IPS-NIHi7 (cell line): ENCODE measurements around the gene LRRC8C.

Experiments
- DNase-seq: peaks from one replicate; pipeline ENCODE4 v3.0.0; 2012; ENCODE audit warnings: mixed read lengths; ENCODE audit errors: extremely low spot score

Gene LRRC8C

GRCh38 chr1:89732206-89732605, 99.3 kb downstream of the LRRC8C start:
- DNase-seq = no peak

GRCh38 chr1:89732643-89733222, 99.8 kb downstream of the LRRC8C start:
- no peak for DNase-seq

GRCh38 chr1:89733748-89734147, 100.8 kb downstream of the LRRC8C start:
- no peak for DNase-seq

- no peak for DNase-seq
Observed at GRCh38 chr1:89734442-89734841, 101.5 kb downstream of the LRRC8C start.

DNA sequence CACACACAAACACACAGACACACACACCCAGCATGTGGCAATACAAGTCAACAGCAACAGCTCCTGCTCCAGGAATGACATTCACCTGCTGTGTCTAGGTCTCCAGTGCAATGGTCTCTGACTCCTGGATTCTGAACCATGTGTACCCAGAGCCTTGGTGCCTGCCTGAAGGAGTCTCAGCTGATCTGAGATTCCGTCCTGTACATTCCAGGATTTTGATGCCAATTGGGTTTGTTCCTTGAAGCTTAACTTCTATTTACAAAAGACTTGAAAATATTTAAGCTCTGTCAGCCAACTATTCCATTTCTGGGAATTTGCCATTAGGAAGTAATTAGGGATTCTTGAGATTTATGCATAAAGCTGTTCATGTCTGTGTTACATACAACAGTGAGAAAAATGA, 102.6 kb downstream of the LRRC8C start:
- DNase-seq = no peak

DNA sequence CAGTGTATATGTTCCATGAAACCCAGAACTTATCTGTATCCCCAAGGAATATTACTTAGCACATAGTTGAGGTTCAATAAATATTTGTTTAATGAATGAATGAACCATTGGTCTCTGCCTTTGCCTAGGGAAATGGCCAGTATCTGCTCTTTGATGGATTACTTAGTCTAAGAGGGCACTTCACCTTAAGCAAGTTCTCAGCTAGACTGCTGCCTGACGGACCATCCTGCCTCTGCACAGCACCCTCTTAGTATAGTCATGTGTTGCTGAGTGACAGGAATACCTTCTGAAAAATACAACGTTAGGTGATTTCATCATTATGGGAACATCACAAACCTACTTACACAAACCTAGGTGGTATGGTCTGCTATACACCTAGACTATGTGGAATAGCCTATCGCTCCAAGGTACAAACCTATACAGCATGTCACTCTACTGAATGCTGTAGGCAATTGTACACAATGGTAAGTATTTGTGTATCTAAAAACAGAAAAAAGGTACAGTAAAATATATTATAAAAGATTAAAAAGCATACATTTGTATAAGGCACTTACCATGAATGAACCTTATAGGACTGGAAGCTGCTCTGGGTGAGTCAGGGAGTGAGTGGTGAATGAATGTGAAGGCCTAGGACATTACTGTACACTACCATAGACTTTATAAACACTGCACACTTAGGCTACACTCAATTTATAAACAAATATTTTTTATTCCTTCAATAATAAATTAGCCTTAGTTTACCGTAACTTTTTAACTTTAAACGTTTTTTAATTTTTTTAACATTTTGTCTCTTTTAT, 104.2 kb downstream of the LRRC8C start:
- DNase-seq = no peak

DNA sequence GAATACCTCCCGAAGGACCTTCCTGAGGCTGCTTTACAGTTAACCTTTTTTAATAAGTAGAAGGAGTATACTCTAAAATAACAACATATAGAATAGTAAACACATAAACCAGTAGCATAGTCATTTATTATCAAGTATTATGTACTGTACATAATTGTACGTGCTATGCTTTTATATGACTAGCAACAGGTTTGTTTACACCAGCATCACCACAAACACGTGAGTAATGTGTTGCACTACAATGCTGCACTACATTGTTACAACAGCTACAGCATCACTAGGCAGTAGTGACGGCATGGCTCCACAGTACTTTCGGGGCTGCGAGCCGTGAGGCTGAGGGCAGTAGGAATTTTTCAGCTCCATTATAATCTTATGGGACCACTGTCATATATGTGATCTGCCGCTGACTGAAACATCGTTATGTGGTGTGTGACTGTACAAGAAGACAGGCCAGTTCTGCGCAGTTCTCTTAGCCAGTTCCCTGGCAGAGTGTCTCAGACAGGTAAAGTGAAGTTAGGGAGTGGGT, 105.1 kb downstream of the LRRC8C start:
- DNase-seq = no peak

DNA sequence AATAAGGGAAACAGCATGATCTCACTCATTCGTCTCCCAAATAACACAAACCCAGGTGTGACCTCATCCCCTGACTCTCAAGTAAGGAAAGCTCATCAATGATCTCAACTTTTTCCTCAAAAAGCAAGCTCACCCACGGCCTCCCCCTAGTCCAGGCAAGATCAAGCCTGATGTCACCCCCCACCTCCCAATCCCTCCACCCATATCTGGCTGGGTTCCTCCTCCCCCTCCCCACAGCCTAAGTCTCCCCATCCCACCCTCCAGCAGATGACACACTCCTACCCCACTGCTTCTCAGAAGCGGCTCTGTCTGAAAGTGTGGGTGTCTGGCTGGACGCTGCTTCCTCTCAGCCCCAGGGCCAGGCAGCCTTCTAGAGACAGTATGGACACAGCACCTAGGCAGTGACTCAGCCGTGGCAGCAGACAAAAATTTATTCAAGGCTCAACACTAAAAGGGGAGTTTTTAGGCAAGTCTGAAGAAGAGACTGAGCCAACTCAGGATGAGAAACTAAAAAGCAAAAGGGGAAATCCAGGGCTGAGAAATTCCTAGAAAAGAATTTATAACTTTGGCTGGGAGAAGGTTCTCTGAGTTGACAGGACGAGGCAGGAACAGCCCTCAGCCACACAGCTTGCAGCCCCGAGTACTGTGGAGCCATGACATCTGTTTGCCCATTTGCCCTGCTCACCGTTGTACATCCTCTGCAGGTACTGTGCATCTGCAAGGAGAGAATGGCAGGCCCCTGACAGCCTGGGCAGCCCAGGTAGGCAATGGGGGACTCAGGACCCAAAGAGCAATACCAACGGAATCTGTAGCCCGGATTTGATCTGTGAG, 106.3 kb downstream of the LRRC8C start:
- DNase-seq = no peak

DNA sequence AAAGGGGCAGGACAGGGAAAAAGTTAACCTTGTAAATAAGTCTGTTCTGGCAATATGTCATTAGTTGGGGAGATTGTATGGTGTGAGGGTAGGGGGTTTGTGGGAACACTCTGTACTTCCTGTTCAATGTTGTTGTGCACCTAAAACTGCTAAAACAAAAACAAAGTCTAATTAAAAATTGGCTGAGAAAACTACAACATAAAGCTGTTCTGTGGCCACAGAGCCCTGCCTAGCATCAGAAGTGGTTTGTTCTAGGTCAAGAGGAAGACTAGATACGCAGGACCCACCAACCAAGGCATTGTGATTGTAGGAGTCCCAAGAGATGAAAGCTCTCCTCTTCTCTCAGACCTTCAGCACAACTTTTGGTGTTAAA, 106.9 kb downstream of the LRRC8C start:
- DNase-seq = no peak

DNA sequence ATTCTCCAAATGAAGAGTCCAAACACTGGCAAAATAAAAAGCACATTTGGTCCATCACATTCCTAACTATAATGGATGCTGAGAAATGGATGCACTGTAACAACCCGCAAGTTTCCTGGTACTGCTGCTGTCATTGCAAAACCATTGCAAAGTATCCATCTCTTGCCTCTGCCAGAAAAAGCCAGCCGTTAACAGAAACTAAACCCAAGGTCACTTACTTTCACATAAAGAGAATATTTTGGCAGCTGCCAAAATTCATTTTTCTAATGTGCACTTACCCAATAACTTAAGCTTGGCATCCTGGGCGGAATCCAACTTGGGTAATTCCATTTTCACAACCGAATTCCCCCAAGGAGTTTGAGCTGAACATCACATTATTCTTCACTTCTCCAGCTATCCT, 110.9 kb downstream of the LRRC8C start:
- no peak for DNase-seq

DNA sequence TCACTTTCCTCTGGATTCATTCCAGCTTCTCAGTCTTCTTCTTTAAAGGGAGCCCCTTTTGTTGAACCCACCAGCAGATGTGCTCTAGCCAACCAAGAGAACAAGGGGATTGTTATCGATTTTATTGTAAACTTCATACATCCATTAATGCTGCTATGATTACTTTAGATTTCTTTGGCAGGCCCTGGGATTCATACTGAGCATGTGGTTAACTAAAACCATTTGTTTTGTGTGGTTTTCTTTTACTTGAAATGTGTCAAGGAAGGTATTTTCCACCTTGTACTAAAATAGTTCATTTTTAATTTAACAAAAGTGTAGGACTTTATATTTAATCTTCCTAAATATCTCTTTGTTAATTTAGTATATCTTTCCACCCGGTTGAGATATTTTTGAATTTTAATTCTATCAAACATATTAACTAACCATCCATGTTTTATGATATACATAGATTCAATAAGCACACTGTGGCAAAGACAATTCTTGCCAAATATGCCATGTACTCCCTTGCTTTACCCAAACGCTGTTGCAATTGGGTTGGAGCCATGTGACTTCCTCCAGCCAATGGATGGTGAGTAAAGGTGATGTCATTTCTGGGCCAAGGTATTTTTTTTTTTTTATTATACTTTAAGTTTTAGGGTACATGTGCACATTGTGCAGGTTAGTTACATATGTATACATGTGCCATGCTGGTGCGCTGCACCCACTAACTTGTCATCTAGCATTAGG, 113.7 kb downstream of the LRRC8C start:
- no peak for DNase-seq

DNA sequence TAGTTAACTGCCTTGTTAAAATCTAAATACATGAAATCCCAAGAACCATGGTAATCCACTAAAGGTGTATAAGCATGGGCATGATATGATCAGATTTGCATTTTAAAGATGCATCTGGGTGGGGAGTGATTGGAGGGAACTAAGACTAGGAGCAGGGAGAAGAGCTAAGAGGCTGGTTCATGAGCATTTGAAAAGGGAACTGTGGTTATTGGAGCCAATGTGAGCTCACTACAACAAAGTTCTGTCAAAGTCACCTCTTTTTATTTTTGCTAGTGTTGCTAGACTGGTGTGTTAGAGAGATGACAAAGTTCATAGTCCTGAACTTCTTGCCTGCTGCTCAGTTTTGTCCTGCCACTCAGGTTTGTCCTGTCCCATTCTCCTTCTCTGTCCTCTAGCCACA, 120.8 kb downstream of the LRRC8C start:
- no peak for DNase-seq

- DNase-seq = no peak
Observed at GRCh38 chr1:89754518-89754917, 121.6 kb downstream of the LRRC8C start.

- DNase-seq = no peak
Observed at GRCh38 chr1:89755591-89755990, 122.7 kb downstream of the LRRC8C start.

DNA sequence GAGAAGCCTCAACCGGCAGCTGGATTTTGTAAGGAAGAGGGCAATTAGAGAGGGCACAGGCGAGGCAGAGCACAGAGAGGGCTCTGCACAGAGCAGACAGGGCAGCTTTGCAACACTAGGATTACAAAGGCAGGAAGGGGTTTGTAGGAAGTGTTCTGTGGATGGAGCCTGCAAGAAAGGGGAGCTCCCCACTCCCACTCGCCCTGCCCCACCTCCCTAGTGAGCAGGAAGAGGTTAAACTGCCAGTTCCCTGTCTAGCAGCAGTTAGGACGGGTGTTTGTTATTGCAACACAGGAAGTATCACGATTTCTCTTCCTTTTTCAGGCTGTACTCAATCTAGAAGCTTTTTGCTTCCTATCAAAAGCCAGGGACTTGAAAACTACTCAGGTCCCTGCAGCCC, 124.6 kb downstream of the LRRC8C start:
- no peak for DNase-seq

GRCh38 chr1:89758156-89758555, 125.2 kb downstream of the LRRC8C start:
- no peak for DNase-seq

- no peak for DNase-seq
Observed at GRCh38 chr1:89759036-89759435, 126.1 kb downstream of the LRRC8C start.

DNA sequence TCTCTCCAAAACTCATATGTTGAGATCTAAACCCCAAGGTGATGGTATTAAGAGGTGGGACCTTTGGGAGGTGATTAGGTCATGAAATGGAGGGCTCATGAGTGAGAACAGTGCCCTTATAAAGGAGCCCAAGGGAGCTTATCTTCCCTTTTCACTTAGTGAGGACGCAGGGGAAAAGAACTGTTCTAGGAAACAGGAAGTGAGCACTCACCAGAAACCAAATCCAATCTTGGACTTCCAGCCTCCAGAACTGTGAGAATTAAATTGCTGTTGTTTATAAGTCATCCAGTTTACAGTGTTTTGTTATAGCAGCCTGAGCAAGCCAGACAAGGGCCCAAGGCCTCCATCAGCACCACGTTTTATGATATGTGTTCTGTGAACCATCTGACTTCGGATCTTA, 127.6 kb downstream of the LRRC8C start:
- DNase-seq = no peak

DNA sequence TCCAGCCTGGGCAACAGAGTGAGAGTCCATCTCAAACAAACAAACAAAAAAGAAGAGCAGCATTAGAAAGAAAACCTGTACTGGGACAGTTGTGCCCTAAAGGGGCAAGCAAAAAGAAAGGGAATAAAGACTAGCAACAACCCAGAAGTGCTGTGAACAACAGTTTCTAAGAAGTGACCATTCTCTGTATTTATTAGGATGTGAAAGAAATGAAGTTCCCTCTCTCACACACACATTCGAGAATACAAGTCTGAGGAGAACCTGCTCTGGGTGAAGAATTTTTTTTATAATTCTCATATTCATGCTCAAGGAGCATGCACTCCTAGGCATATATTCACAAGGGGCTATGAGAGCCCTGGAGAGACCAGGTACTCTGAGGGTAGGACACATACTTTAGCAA, 128.4 kb downstream of the LRRC8C start:
- no peak for DNase-seq

DNA sequence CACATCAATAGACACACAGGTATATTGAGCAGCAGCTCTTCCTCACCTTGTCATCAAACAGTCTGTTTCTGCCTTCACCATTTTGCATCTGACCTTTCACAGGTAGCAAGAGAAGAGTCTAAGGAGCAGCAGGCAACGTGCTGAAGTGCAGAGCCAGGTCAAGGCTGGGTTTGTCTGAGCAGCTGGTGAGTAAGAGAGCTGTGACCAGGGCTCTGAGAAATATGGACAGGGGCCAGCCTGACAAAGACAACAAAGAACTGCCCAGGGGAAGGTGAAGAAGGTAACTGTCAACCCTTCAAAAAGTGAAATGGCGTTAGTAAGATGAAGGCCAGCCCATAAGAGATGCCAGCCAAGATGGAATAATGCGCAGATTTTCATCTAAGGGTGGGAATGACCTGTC, 129.0 kb downstream of the LRRC8C start:
- no peak for DNase-seq

- DNase-seq = no peak
Observed at GRCh38 chr1:89762386-89762778, 129.5 kb downstream of the LRRC8C start.
